PFSK-1 (cell line): ENCODE data around the gene SNAP25.

Experiments
- FOXP2 ChIP-seq: optimal IDR thresholded peaks from 2 replicates; pipeline ENCODE3; 2011; ENCODE audit warnings: borderline replicate concordance, control low read depth, inconsistent platforms; ENCODE audit not compliant: insufficient read depth; ENCODE audit errors: extremely low read length, extremely low read depth
- POLR2AphosphoS5 ChIP-seq: IDR thresholded peaks from 2 replicates; pipeline ENCODE4 v1.6.1; 2012; ENCODE audit warnings: low read depth, mild to moderate bottlenecking, control low read depth, low read length, moderate library complexity
- REST ChIP-seq, 2 experiments: IDR thresholded peaks; 2 replicates each; pipeline versions ENCODE4 v1.6.1 to v1.8.0; 2011 to 2012; ENCODE audit warnings: low read depth in 2 of 2, low read length in 2 of 2, control low read depth in 1 of 2, inconsistent platforms in 1 of 2, mild to moderate bottlenecking in 1 of 2, moderate library complexity in 1 of 2; ENCODE audit not compliant: insufficient read depth in 1 of 2
- SIN3A ChIP-seq: IDR thresholded peaks from 2 replicates; pipeline ENCODE4 v1.6.1; 2012; ENCODE audit warnings: mild to moderate bottlenecking, low read length, moderate library complexity, borderline replicate concordance; ENCODE audit not compliant: insufficient read depth
- TAF1 ChIP-seq: IDR thresholded peaks from 2 replicates; pipeline ENCODE4 v1.6.1; 2012; ENCODE audit warnings: low read length, control low read depth, borderline replicate concordance; ENCODE audit not compliant: insufficient read depth

SNAP25 gene

DNA sequence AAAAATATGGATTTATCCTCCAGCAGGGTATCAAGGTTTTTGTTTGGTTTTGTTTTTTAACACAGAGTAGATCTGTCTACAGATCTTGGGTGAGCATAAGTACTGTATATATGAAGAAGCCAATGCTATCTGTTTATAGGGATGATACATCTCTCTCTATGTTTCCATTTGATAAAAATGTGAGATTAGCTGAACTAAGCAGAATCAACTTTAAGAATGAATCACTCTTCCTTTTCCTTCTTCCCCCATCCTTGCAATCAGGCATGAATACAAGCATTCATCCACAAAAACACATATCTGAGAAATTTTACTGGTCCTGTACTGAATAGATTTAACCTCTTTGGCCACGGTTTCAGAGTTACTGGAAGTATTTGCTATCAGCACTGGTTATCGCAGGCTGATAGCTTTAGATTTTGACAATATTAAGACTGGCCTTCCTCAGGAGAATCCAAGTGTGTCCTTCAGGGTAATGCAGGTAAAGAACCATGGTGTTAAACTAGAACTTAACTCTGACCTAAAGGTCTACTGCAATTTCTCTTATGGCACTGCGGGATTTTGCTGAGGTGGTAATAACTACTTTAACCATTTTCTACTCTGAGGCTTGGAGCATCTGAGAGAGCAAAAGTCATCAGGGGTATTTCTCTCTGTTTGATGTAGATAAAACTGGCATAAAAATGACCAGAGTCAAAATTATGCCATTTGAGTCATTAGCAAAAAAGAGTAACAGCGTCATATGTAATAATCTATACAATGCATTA is 1.5 kb downstream of the SNAP25 start:
- TF ChIP-seq FOXP2, result no peak
- no peak for TF ChIP-seq REST (IDR thresholded peaks at IDR 0.05; ENCODE audit: insufficient read depth in 1 of 2, low read depth in 2 of 2, low read length in 2 of 2)
- TF ChIP-seq SIN3A, result no peak
- TF ChIP-seq POLR2AphosphoS5, result no peak
- no peak for TF ChIP-seq TAF1

DNA sequence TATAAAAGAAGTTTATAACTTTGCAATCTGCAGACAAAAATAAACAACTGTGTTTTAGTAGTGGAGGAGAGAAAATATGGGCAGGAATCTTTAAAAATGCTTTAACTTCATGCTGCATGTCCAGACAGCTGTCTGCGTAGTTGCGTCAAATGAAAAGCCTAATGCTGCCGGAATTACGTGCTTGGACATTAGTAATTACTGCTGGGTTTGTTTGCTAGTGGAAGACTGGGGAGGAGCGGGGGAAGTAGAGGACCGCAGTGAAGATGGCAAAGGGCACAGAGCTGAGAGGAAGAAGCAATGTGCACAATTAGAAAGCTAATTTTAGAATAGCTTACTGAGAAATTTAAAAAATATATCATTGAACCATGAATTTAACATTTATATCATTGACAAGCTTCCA is 2.4 kb downstream of the SNAP25 start:
- TF ChIP-seq REST (IDR thresholded peaks at IDR 0.05; ENCODE audit: insufficient read depth in 1 of 2, low read depth in 2 of 2, low read length in 2 of 2), result no peak
- TF ChIP-seq SIN3A, result no peak

DNA sequence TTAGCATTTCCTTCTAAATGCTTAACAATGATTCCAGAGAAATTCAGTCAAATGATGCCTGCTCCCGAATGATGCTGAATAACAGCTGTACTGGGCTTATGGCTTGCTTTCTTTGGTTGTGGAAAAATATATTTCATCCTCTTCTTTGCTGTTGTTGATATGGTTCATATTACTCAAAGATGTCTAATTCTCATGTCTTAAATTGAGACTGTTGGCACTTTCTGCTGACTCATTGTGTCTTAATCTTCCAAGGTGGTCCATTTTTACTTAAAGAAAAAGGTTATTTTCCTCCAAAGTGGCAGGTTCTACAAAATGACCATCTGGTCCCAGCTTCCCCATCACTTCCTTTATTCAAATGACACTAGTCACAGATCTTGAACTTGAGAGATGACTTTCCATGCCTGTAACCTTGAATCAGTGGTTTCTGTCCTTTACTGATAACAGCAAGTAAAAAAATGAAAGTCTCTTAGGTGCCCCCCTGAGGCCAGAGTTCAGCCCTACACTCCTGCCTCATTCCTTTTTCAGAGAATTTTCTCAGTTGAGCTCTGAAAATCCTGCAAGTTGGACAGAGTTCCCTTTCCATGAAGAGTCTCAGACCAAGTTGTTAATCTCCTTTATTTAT is 6.9 kb downstream of the SNAP25 start:
- TF ChIP-seq REST (IDR thresholded peaks at IDR 0.05; ENCODE audit: insufficient read depth in 1 of 2, low read depth in 2 of 2, low read length in 2 of 2) (no peak), SIN3A (no peak), FOXP2 (no peak), TAF1 (no peak), POLR2AphosphoS5 (no peak)

DNA sequence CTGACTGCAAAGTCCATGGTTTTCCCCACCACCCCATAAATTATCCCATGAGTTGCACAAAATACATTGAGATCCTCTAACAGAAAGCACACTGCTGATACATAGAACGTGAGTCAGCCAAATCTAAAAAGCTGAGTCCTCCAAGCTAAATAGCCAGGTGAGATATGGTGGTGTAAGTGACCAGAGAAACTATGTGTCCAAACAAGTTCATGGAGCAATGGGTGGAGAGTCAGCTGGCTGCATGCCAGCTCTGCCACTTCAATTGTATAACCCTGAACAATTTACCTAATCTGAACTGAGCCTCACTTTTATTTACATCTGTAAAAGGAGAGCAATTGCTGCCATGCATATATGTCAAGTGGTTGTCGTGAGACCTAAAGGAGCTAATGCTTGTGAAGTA is 9.7 kb downstream of the SNAP25 start:
- TF ChIP-seq FOXP2 (no peak), SIN3A (no peak), POLR2AphosphoS5 (no peak), REST (IDR thresholded peaks at IDR 0.05; ENCODE audit: insufficient read depth in 1 of 2, low read depth in 2 of 2, low read length in 2 of 2) (no peak), TAF1 (no peak)

GRCh38 chr20:10231290-10231689 is 12.7 kb downstream of the SNAP25 start:
- no peak for TF ChIP-seq FOXP2
- TF ChIP-seq SIN3A, result no peak
- TF ChIP-seq TAF1, result no peak
- TF ChIP-seq REST (IDR thresholded peaks at IDR 0.05; ENCODE audit: insufficient read depth in 1 of 2, low read depth in 2 of 2, low read length in 2 of 2), result no peak
- no peak for TF ChIP-seq POLR2AphosphoS5
